H1 (cell line): ENCODE data around the gene ZNF670. TPM values are rescaled to one million over a fixed set of nuclear protein-coding genes. Genes with fewer than 3 reads are reported as not detected.

ENCODE experiments used
- CTCF ChIA-PET: fragments of 300-600 bp; sonication (Branson Sonifier 250); formaldehyde crosslinking; loops from one replicate; lab custom pipeline; 2021; ENCODE audit not compliant: partially characterized antibody; lab: Charles Lee
- POLR2A ChIA-PET: fragments of 300-600 bp; sonication (Branson Sonifier 250); formaldehyde crosslinking; loops from one replicate; lab custom pipeline; 2021; ENCODE audit warnings: inconsistent platforms; ENCODE audit not compliant: partially characterized antibody; lab: Charles Lee
- DNase-seq, 2 experiments: peaks; one replicate each; pipeline versions ENCODE4 v3.0.0 to v3.0.0-alpha.2; 2010 to 2022; ENCODE audit warnings: low spot score in 2 of 2, low read depth in 1 of 2, mixed read lengths in 1 of 2
- FAIRE-seq: peaks from 2 replicates; lab custom pipeline; 2011; peaks lifted over from hg19 to GRCh38; lab: Jason Lieb, UNC
- H2AFZ ChIP-seq: 2 replicates; pipeline ENCODE4 v1.8.1; 2012; ENCODE audit warnings: low read length, inconsistent platforms
- H2AK5ac ChIP-seq: 2 replicates; pipeline ENCODE4 v1.6.1; 2013; ENCODE audit warnings: low read depth, low read length
- H2BK120ac ChIP-seq: replicated peaks from 2 replicates; pipeline ENCODE3; 2013; ENCODE audit warnings: low read depth, low read length, inconsistent platforms
- H2BK12ac ChIP-seq: 2 replicates; pipeline ENCODE4 v1.6.1; 2013; ENCODE audit warnings: low read depth, low read length
- H2BK15ac ChIP-seq: 2 replicates; pipeline ENCODE4 v1.6.1; 2013; ENCODE audit warnings: low read length
- H2BK20ac ChIP-seq: 2 replicates; pipeline ENCODE4 v1.6.1; 2013; ENCODE audit warnings: low read length
- H2BK5ac ChIP-seq: 2 replicates; pipeline ENCODE4 v1.6.1; 2013; ENCODE audit warnings: low read depth, low read length
- H3K14ac ChIP-seq: 2 replicates; pipeline ENCODE4 v1.6.1; 2013; ENCODE audit warnings: inconsistent platforms; ENCODE audit not compliant: insufficient read length
- H3K18ac ChIP-seq: 2 replicates; pipeline ENCODE4 v1.6.1; 2013; ENCODE audit warnings: low read length; ENCODE audit errors: extremely low read depth
- H3K23ac ChIP-seq: 2 replicates; pipeline ENCODE4 v1.6.1; 2013; ENCODE audit warnings: inconsistent platforms; ENCODE audit not compliant: insufficient read length
- H3K23me2 ChIP-seq: 2 replicates; pipeline ENCODE4 v1.6.1; 2013; ENCODE audit warnings: low read depth, low read length
- H3K27ac ChIP-seq: 2 replicates; pipeline ENCODE4 v1.6.1; 2011; ENCODE audit warnings: low read depth, low read length, inconsistent platforms
- H3K27me3 ChIP-seq, 4 experiments: replicated peaks in 1 of 4; 1 replicate in 1 of 4; 2 replicates in 3 of 4; pipeline versions ENCODE4 v1.6.1 to v1.8.1; 2011 to 2013; ENCODE audit warnings: low read length in 3 of 4, mild to moderate bottlenecking in 3 of 4, inconsistent platforms in 2 of 4, mixed read lengths in 2 of 4, moderate library complexity in 1 of 4; ENCODE audit not compliant: control insufficient read depth in 3 of 4, insufficient read depth in 3 of 4; ENCODE audit errors: extremely low read depth in 1 of 4
- H3K36me3 ChIP-seq, 4 experiments: 2 replicates each; pipeline versions ENCODE4 v1.6.1 to v1.8.1; 2011 to 2013; ENCODE audit warnings: mild to moderate bottlenecking in 4 of 4, low read length in 3 of 4, moderate library complexity in 2 of 4, control low read depth in 1 of 4, inconsistent platforms in 1 of 4; ENCODE audit not compliant: insufficient read depth in 4 of 4, control insufficient read depth in 2 of 4
- H3K4ac ChIP-seq: replicated peaks from 2 replicates; pipeline ENCODE3; 2013; ENCODE audit warnings: low read length, low read depth, mixed read lengths, inconsistent platforms; ENCODE audit not compliant: insufficient read length
- H3K4me1 ChIP-seq, 4 experiments: replicated peaks in 1 of 4; 1 replicate in 1 of 4; 2 replicates in 3 of 4; pipeline versions ENCODE4 v1.6.1 to v1.8.1; 2011 to 2013; ENCODE audit warnings: low read length in 3 of 4, inconsistent platforms in 2 of 4, mixed read lengths in 1 of 4; ENCODE audit not compliant: insufficient read depth in 4 of 4, control insufficient read depth in 3 of 4
- H3K4me2 ChIP-seq, 2 experiments: 2 replicates each; pipeline versions ENCODE4 v1.6.1 to v1.8.1; 2011 to 2013; ENCODE audit warnings: low read depth in 2 of 2, low read length in 2 of 2, control low read depth in 1 of 2, inconsistent platforms in 1 of 2, mild to moderate bottlenecking in 1 of 2; ENCODE audit not compliant: insufficient read depth in 1 of 2
- H3K4me3 ChIP-seq, 4 experiments: fragments of 200-600, 300-600 bp in 1 of 4; sonication (generic), shearing (Covaris generic), sonication (Bioruptor Twin) in 1 of 4; 2 replicates each; pipeline versions ENCODE4 v1.5.1 to v1.8.1; 2011 to 2016; ENCODE audit warnings: low read length in 4 of 4, low read depth in 3 of 4, control low read depth in 2 of 4, inconsistent platforms in 2 of 4, mild to moderate bottlenecking in 2 of 4, mixed read lengths in 1 of 4, moderate library complexity in 1 of 4; ENCODE audit not compliant: insufficient read depth in 2 of 4; ENCODE audit errors: extremely low read depth in 1 of 4
- H3K56ac ChIP-seq: replicated peaks from 2 replicates; pipeline ENCODE3; 2013; ENCODE audit warnings: low read depth, mild to moderate bottlenecking, mixed read lengths, low read length, inconsistent platforms; ENCODE audit not compliant: insufficient read length
- H3K79me1 ChIP-seq: 2 replicates; pipeline ENCODE4 v1.6.1; 2013; ENCODE audit warnings: low read depth, low read length, control low read depth
- H3K79me2 ChIP-seq, 2 experiments: 2 replicates each; pipeline versions ENCODE4 v1.6.1 to v1.8.1; 2012 to 2013; ENCODE audit warnings: low read length in 2 of 2, mild to moderate bottlenecking in 2 of 2, inconsistent platforms in 1 of 2; ENCODE audit not compliant: insufficient read depth in 2 of 2, control insufficient read depth in 1 of 2
- H3K9ac ChIP-seq, 4 experiments: replicated peaks in 1 of 4; 1 replicate in 1 of 4; 2 replicates in 3 of 4; pipeline versions ENCODE4 v1.6.1 to v1.8.1; 2011 to 2013; ENCODE audit warnings: low read depth in 3 of 4, low read length in 3 of 4, control low read depth in 2 of 4, mild to moderate bottlenecking in 2 of 4, moderate library complexity in 2 of 4, inconsistent platforms in 1 of 4; ENCODE audit errors: extremely low read depth in 1 of 4
- H3K9me3 ChIP-seq, 2 experiments: 2 replicates each; pipeline versions ENCODE4 v1.6.1 to v1.8.1; 2012 to 2013; ENCODE audit warnings: mild to moderate bottlenecking in 2 of 2, moderate library complexity in 2 of 2, control low read depth in 1 of 2, inconsistent platforms in 1 of 2, low read depth in 1 of 2, low read length in 1 of 2, mixed read lengths in 1 of 2; ENCODE audit not compliant: insufficient read depth in 2 of 2
- H4K20me1 ChIP-seq, 2 experiments: replicated peaks in 1 of 2; 2 replicates each; pipeline versions ENCODE3 to v1.8.1; 2011 to 2013; ENCODE audit warnings: inconsistent platforms in 2 of 2, low read length in 2 of 2, mild to moderate bottlenecking in 1 of 2; ENCODE audit not compliant: insufficient read depth in 2 of 2, control insufficient read depth in 1 of 2
- H4K5ac ChIP-seq: 2 replicates; pipeline ENCODE4 v1.6.1; 2013; ENCODE audit warnings: low read length, low read depth, mixed read lengths, inconsistent platforms; ENCODE audit not compliant: insufficient read length
- H4K8ac ChIP-seq: 2 replicates; pipeline ENCODE4 v1.8.0; 2013; ENCODE audit warnings: mild to moderate bottlenecking, moderate library complexity, low read length, inconsistent platforms; ENCODE audit not compliant: insufficient read depth; ENCODE audit errors: extremely low read depth
- H4K91ac ChIP-seq: replicated peaks from 2 replicates; pipeline ENCODE3; 2013; ENCODE audit warnings: low read length, mixed read lengths, inconsistent platforms; ENCODE audit not compliant: insufficient read length
- BRCA1 ChIP-seq: IDR thresholded peaks from 2 replicates; pipeline ENCODE4 v1.6.1; 2012; ENCODE audit warnings: low read depth, low read length, improper control_type of control experiment
- CBX8 ChIP-seq: fragments of 300-800, 300-1000 bp; sonication (generic); IDR thresholded peaks from 2 replicates; pipeline ENCODE4 v1.7.1; 2016; ENCODE audit warnings: low read depth, low read length, borderline replicate concordance
- CEBPB ChIP-seq: IDR thresholded peaks from 2 replicates; pipeline ENCODE4 v1.6.1; 2012; ENCODE audit warnings: low read depth, low read length
- CHD2 ChIP-seq: IDR thresholded peaks from 2 replicates; pipeline ENCODE4 v1.6.1; 2012; ENCODE audit warnings: low read length, improper control_type of control experiment
- CTBP2 ChIP-seq: IDR thresholded peaks from 2 replicates; pipeline ENCODE4 v1.7.0; 2011; ENCODE audit warnings: borderline replicate concordance, mild to moderate bottlenecking, moderate library complexity, mixed read lengths, low read length; ENCODE audit not compliant: insufficient read depth, insufficient read length
- NANOG ChIP-seq: IDR thresholded peaks from 2 replicates; pipeline ENCODE4 v1.6.1; 2011; ENCODE audit warnings: low read length, low read depth, mild to moderate bottlenecking, inconsistent platforms; ENCODE audit not compliant: insufficient read depth, poor library complexity, severe bottlenecking
- POLR2A ChIP-seq, 2 experiments: IDR thresholded peaks; 1 replicate in 1 of 2; 2 replicates in 1 of 2; pipeline ENCODE4 v1.6.1; 2011; ENCODE audit warnings: low read depth in 2 of 2, low read length in 2 of 2, mild to moderate bottlenecking in 2 of 2; ENCODE audit errors: control extremely low read depth in 1 of 2
- SP1 ChIP-seq: IDR thresholded peaks from 2 replicates; pipeline ENCODE4 v1.6.1; 2011; ENCODE audit warnings: low read depth, low read length
- SP2 ChIP-seq: IDR thresholded peaks from 2 replicates; pipeline ENCODE4 v1.6.1; 2012; ENCODE audit warnings: mild to moderate bottlenecking, low read length, inconsistent platforms
- WGBS, 2 experiments: shearing (Covaris generic) in 1 of 2; methylation state at CpG; one replicate each; pipeline versions ENCODE4 v1.1.6 to v1.1.7; 2013 to 2015; ENCODE audit warnings: low lambda C conversion rate in 2 of 2, mixed read lengths in 2 of 2, inconsistent platforms in 1 of 2, low coverage in 1 of 2, missing lambda C conversion rate in 1 of 2; ENCODE audit not compliant: insufficient replicate concordance in 2 of 2, insufficient coverage in 1 of 2, insufficient read length in 1 of 2; ENCODE audit errors: extremely low coverage in 1 of 2, missing lambda C conversion rate in 1 of 2; 5-methylcytosine and 5-hydroxymethylcytosine counted together
- polyA plus RNA-seq, 7 experiments: library from polyadenylated mRNA; depleted of rRNA in 3 of 7; stranded (reverse) in 5 of 7; unstranded in 2 of 7; fragments of >200 nt in 5 of 7; fragments of 200-250 nt in 2 of 7; gene quantifications; 1 replicate in 5 of 7; 2 replicates in 1 of 7; 4 replicates in 1 of 7; pipeline versions ENCODE4 v1.2.1 to v1.2.3, GENCODE V29; 2011 to 2013; ENCODE audit warnings: missing spikeins in 2 of 7, mixed read lengths in 2 of 7
- total RNA-seq: library from RNA; stranded (reverse); fragmentation: NEBNext Ultra II Directional; extraction: Animal tissue kit (Norgen Biotek cat#: 25700); gene quantifications from 2 replicates; pipeline ENCODE4 v1.2.1, GENCODE V29; 2021
- TF ChIP-seq, protein P1 (sequence below): IDR thresholded peaks from 2 replicates; pipeline ENCODE4 v1.6.1; 2012; ENCODE audit warnings: low read length, inconsistent platforms

ZNF670 gene
- total and polyA plus RNA-seq, 2 of the 8 experiments (the other 6 are each of a cell fraction or from before 2014, with no cell fraction given), result 2.8 to 15.4 TPM

DNA sequence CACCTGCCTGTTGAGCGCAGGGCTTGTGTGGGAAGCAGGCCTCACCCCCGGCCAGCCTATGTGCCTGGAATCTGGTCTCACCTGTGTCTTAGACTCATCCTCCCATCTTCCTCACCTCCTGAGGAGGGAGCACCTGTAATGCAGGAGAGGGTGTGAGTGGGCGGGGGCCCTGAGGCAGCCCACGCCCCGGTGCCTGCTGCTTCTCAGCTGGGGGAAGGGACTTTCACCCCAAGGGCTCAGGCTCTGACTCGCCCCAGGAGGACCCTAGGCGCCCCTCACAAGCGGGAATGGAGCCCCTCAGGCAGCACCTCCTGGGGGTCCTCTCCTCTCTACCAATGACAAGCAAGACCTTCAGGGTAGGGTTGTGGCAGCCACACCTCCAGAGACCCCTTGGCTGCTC lies 6.7 kb upstream of the ZNF670 start:
- 97% methylated on average over 8 of the region's 8 CpGs; no CpG with 5 or more reads in 1 of the 2 experiments for WGBS, 2 experiments
- no peak overlapping the region for H2BK12ac ChIP-seq
- H2BK15ac ChIP-seq, result no peak overlapping the region
- H3K18ac ChIP-seq, result no peak overlapping the region
- H2BK120ac ChIP-seq, result no peak overlapping the region
- no peak overlapping the region for H2AK5ac ChIP-seq
- peaks cover 0 to under 1% (median 0%) of the 10 kb centered on the region in 4 experiments; a peak in 1 of 7 replicates for H3K4me1 ChIP-seq
- H3K36me3 ChIP-seq, result no peaks in the 10 kb centered on the region
- no peak overlapping the region for H2BK5ac ChIP-seq
- FAIRE-seq (no peak), DNase-seq (no peak)
- H3K27ac ChIP-seq, result no peak overlapping the region
- no peak overlapping the region for H3K4ac ChIP-seq
- no peak overlapping the region for H2BK20ac ChIP-seq
- no peak overlapping the region; the same call in 1 of the 2 replicates for H4K8ac ChIP-seq
- H3K14ac ChIP-seq, result no peak overlapping the region
- no peaks in the 10 kb centered on the region for H3K23me2 ChIP-seq
- no peaks in the 10 kb centered on the region for H3K79me2 ChIP-seq
- no peak overlapping the region for H3K23ac ChIP-seq
- H4K91ac ChIP-seq, result no peak overlapping the region
- H3K27me3 ChIP-seq, result no peaks in the 10 kb centered on the region
- CTCF ChIA-PET, result no interaction called here
- H3K9ac ChIP-seq, result no peak overlapping the region
- no peak overlapping the region for H2AFZ ChIP-seq
- no peak overlapping the region for H3K4me2 ChIP-seq
- no peaks in the 10 kb centered on the region for H3K9me3 ChIP-seq
- no peak overlapping the region for H3K56ac ChIP-seq
- H3K4me3 ChIP-seq, result no peak overlapping the region
- no peaks in the 10 kb centered on the region for H4K20me1 ChIP-seq
- no peak overlapping the region for H4K5ac ChIP-seq
- POLR2A ChIA-PET, result interaction anchor here (1.1 kb wide), 1 partner anchor 19 kb away, joined by 3 read pairs; no protein-coding TSS in a partner anchor
- H3K79me1 ChIP-seq, result no peaks in the 10 kb centered on the region
- TF ChIP-seq CTBP2 (no peak), NANOG (no peak), CHD2 (no peak), CEBPB (no peak), SP1 (no peak), POLR2A (IDR thresholded peaks at IDR 0.05; ENCODE audit: control extremely low read depth in 1 of 2, low read depth in 2 of 2, low read length in 2 of 2) (no peak), CBX8 (no peak), BRCA1 (no peak), SP2 (no peak)
- TF ChIP-seq, protein P1, sequence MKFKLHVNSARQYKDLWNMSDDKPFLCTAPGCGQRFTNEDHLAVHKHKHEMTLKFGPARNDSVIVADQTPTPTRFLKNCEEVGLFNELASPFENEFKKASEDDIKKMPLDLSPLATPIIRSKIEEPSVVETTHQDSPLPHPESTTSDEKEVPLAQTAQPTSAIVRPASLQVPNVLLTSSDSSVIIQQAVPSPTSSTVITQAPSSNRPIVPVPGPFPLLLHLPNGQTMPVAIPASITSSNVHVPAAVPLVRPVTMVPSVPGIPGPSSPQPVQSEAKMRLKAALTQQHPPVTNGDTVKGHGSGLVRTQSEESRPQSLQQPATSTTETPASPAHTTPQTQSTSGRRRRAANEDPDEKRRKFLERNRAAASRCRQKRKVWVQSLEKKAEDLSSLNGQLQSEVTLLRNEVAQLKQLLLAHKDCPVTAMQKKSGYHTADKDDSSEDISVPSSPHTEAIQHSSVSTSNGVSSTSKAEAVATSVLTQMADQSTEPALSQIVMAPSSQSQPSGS, result no peak
